Nephron progenitor cell (in vitro differentiated cells): ENCODE data around the gene MT4.

Experiments
- DNase-seq: peaks from one replicate; pipeline ENCODE4 v3.0.0; 2021
- H3K27ac Mint-ChIP-seq: 2 replicates; pipeline ENCODE4 v1.8.0; 2021; ENCODE audit warnings: mild to moderate bottlenecking, moderate library complexity, mixed read lengths
- H3K27me3 Mint-ChIP-seq: 2 replicates; pipeline ENCODE4 v1.8.0; 2021; ENCODE audit warnings: mild to moderate bottlenecking, low read depth, mixed read lengths; ENCODE audit not compliant: poor library complexity
- H3K36me3 Mint-ChIP-seq: 2 replicates; pipeline ENCODE4 v1.8.0; 2021; ENCODE audit warnings: low read depth, mixed read lengths
- H3K4me1 Mint-ChIP-seq: 2 replicates; pipeline ENCODE4 v1.8.0; 2021; ENCODE audit warnings: mixed read lengths
- H3K4me3 Mint-ChIP-seq: 2 replicates; pipeline ENCODE4 v1.8.0; 2021; ENCODE audit warnings: mild to moderate bottlenecking, moderate library complexity, mixed read lengths
- H3K9me3 Mint-ChIP-seq: 2 replicates; pipeline ENCODE4 v1.8.0; 2021; ENCODE audit warnings: mild to moderate bottlenecking, moderate library complexity, mixed read lengths
- TF ChIP-seq, protein P1 (sequence below): fragments of 200-600 bp; sonication (generic); IDR thresholded peaks from 2 replicates; pipeline ENCODE4 v1.5.0; 2021; ENCODE audit warnings: antibody characterized with exemption

MT4 gene

DNA sequence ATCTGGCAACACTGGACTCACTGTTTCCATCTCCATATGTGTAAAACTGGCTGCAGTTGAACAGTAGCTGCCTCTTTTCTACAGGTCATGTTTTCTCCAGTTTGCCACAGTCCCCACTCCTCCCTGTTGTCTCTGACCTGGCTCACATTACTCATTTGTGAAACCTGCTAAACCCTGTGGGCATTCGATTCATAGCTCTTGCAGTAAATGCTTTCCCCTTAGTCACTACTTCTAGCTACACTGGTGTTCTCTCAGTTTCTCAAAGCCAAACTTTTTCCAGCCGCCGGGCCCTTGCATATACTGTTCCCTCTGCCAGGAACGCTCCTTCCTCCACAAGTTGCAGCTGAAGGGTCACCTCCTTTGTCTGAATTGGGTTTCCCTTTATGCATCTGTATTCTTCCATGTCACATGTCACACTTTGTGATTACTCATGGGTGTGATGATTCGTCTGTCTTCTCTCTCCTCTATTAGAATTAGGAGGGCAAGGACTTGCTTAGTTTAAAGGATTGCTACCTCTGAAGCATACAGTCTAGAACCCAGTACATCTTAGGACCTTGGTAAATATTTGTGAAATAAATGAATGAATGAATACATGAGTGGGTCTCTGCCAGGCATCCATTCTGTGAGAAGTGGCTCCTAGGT is 15.0 kb upstream of the MT4 start:
- Mint-ChIP-seq H3K4me1 (peaks cover 26% of the 10 kb centered on the region), H3K36me3 (no peaks in the 10 kb centered on the region), H3K27ac (no peak overlapping the region), H3K9me3 (no peaks in the 10 kb centered on the region), H3K4me3 (no peak overlapping the region), H3K27me3 (peaks cover 9% of the 10 kb centered on the region)
- DNase-seq: no peak
- TF ChIP-seq, protein P1, sequence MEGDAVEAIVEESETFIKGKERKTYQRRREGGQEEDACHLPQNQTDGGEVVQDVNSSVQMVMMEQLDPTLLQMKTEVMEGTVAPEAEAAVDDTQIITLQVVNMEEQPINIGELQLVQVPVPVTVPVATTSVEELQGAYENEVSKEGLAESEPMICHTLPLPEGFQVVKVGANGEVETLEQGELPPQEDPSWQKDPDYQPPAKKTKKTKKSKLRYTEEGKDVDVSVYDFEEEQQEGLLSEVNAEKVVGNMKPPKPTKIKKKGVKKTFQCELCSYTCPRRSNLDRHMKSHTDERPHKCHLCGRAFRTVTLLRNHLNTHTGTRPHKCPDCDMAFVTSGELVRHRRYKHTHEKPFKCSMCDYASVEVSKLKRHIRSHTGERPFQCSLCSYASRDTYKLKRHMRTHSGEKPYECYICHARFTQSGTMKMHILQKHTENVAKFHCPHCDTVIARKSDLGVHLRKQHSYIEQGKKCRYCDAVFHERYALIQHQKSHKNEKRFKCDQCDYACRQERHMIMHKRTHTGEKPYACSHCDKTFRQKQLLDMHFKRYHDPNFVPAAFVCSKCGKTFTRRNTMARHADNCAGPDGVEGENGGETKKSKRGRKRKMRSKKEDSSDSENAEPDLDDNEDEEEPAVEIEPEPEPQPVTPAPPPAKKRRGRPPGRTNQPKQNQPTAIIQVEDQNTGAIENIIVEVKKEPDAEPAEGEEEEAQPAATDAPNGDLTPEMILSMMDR: no peak

DNA sequence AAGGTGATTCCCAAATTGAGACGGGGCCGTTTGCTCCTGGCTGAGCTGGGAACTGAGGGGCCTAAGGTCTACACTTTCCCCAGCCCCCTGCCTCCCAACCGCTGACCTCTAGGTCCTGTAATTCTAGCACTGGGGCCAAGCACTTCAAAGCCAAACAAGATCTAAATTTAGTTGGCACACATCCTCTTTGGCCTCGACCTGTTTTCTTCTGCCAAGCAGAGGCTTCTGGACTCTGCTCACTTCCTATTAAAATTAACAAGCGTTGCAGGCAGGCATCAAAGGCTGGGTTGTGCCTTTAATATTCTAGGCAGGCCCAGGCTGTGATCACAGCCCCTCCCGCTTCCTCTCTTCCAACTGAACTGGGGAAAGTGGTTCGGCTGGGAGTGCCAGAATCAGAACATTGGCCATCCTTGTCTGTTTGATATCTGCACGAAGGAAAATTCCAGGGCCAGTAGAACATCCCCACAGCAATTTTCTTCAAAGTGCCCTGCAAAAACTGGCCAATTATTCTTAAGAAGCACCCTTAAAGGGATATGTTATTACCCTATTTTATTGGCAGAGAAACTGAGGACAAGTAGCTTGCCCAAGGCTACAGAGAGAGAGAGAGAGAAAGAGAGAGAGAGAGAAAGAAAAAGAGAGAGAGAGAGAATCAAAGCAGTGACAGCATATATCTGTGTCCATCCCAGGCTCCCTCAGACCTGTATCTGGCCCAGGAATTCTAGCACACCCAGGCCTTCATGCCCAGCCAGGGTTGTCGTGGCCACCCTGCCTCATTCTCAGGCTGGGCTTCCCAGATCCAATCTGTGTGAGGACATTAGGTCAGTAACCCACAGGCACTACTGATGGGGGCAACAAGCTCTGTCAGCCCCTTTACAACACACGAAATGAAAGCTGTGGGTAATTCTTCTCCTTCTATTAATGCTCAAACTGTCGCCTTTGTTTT is 12.8 kb upstream of the MT4 start:
- H3K36me3 Mint-ChIP-seq: no peaks in the 10 kb centered on the region
- no peak for DNase-seq
- peaks cover 25% of the 10 kb centered on the region for H3K4me1 Mint-ChIP-seq
- TF ChIP-seq, protein P1: no peak
- peaks cover 23% of the 10 kb centered on the region for H3K27me3 Mint-ChIP-seq
- H3K9me3 Mint-ChIP-seq: no peaks in the 10 kb centered on the region
- H3K27ac Mint-ChIP-seq: no peak overlapping the region
- no peak overlapping the region for H3K4me3 Mint-ChIP-seq

DNA sequence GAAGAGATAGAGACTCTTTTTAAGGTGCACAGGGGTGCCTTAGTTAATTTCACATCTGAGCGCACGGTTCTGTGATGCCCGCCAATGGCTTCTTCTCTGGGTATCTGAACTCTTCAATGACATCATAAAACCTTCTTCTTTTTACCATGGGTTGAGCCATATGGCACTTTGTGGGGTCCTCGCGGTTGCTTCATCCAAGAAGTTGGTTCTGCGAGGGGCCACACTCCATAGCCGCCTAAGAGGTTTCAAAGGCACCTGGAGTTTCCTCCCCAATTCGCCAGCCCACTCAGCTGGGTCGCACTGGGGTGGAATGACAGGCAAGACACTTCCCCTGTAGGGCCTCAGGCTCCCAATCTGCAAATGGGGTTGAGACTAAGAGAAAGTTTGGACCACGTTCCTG is 10.4 kb upstream of the MT4 start:
- Mint-ChIP-seq H3K36me3 (no peaks in the 10 kb centered on the region), H3K9me3 (no peaks in the 10 kb centered on the region), H3K27me3 (peaks cover 24% of the 10 kb centered on the region), H3K27ac (no peak overlapping the region), H3K4me1 (peaks cover 10% of the 10 kb centered on the region), H3K4me3 (no peak overlapping the region)
- no peak for DNase-seq
- TF ChIP-seq, protein P1: no peak

DNA sequence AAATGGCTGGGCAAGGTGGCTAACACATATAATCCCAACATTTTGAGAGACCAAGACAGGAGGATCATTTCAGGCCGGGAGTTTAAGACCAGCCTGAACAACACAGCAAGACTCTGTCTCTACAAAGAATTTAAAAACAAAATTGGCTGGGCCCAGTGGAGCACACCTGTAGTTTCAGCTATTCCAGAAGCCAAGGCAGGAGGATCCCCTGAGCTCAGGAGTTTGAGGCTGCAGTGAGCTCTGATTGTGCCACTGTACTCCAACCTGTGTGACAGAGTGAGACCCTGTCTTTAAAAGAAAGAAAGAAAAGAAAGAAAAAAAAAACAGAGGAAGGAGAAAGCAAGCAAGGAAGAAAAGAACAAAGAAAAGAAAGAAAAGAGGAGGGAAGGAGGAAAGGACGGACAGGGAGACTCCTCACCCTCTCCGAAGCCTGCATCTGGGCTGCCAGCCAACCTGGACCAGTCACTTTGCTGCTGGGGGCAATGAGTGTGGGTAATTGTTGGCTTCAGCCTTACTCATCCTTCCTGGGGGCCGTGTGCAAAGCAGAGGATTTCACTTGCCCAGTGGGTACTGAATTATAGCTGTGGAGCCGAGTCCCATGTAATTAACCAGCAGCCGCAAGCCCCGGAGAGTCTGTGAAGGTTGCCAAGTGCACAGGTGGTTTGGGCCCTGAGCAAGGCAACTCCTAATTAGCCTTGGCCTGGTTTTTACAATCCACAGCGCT is 6.7 kb upstream of the MT4 start:
- TF ChIP-seq, protein P1: no peak
- Mint-ChIP-seq H3K36me3 (no peaks in the 10 kb centered on the region), H3K27me3 (peaks cover 35% of the 10 kb centered on the region), H3K9me3 (no peaks in the 10 kb centered on the region), H3K4me3 (no peak overlapping the region), H3K27ac (no peak overlapping the region), H3K4me1 (peaks cover 10% of the 10 kb centered on the region)
- DNase-seq: no peak

- Mint-ChIP-seq H3K27me3 (peaks cover 39% of the 10 kb centered on the region), H3K9me3 (no peaks in the 10 kb centered on the region), H3K4me3 (no peak overlapping the region), H3K27ac (no peak overlapping the region), H3K36me3 (no peaks in the 10 kb centered on the region), H3K4me1 (peaks cover 10% of the 10 kb centered on the region)
- TF ChIP-seq, protein P1: no peak
- no peak for DNase-seq
Observed at GRCh38 chr16:56559109-56559508, 5.8 kb upstream of the MT4 start.
